Activated CD8-positive, alpha-beta memory T cell treated with anti-CD3 and anti-CD28 coated beads for 4 hours (primary cell): ENCODE measurements around the gene TLE6.
"Not testable (repeated sequence)": the region's sequence is repeated elsewhere in the genome, so short reads cannot be mapped to it uniquely, and the experiment has no call there.

Source experiments
- DNase-seq, 2 donors: peaks; one replicate each; pipeline ENCODE4 v3.0.0-alpha.2; 2020; ENCODE audit warnings: low read depth in 2 of 2

The TLE6 gene

GRCh38 chr19:2974342-2975041 is 2.9 kb upstream of the TLE6 start:
- no peak for DNase-seq

- DNase-seq, result no peak
These were observed 759 bp upstream of the TLE6 start for GRCh38 chr19:2976609-2977000.

GRCh38 chr19:2977746-2978138 is 378 bp downstream of the TLE6 start:
- no peak for DNase-seq

- DNase-seq, result no peak
These were observed 903 bp downstream of the TLE6 start for GRCh38 chr19:2978166-2978767.

- DNase-seq, result no peak
These were observed 1.4 kb downstream of the TLE6 start for GRCh38 chr19:2978772-2979171.

GRCh38 chr19:2981898-2982297 is 4.5 kb downstream of the TLE6 start:
- DNase-seq, result no peak

GRCh38 chr19:2982561-2982960 is 5.2 kb downstream of the TLE6 start:
- DNase-seq, result no peak

GRCh38 chr19:2982983-2983350 is 5.6 kb downstream of the TLE6 start:
- DNase-seq, result no peak

- no peak for DNase-seq
These were observed 6.2 kb downstream of the TLE6 start for GRCh38 chr19:2983351-2984214.

- no peak for DNase-seq
These were observed 6.8 kb downstream of the TLE6 start for GRCh38 chr19:2984215-2984528.

- no peak for DNase-seq
These were observed 9.7 kb downstream of the TLE6 start for GRCh38 chr19:2986951-2987524.

- DNase-seq, result no peak
These were observed 10.4 kb downstream of the TLE6 start for GRCh38 chr19:2987797-2988196.

GRCh38 chr19:2988568-2988967 is 11.2 kb downstream of the TLE6 start:
- DNase-seq, result no peak

GRCh38 chr19:2989236-2989946 is 12.0 kb downstream of the TLE6 start:
- no peak for DNase-seq

- DNase-seq, result not testable (repeated sequence)
These were observed 15.0 kb downstream of the TLE6 start for GRCh38 chr19:2992333-2992732.

GRCh38 chr19:2992958-2993357 is 15.6 kb downstream of the TLE6 start:
- DNase-seq, result no peak

- DNase-seq, result no peak
These were observed 16.2 kb downstream of the TLE6 start for GRCh38 chr19:2993579-2993978.

- DNase-seq, result no peak
These were observed 17.3 kb downstream of the TLE6 start for GRCh38 chr19:2994588-2995131.

GRCh38 chr19:2997720-2998119 is 20.4 kb downstream of the TLE6 start:
- DNase-seq, result no peak

GRCh38 chr19:2998642-2999041 is 21.3 kb downstream of the TLE6 start:
- DNase-seq, result no peak

GRCh38 chr19:3001235-3001800 is 24.0 kb downstream of the TLE6 start:
- no peak for DNase-seq
